NOMO-1 (cell line): ENCODE results near the gene TMEM235.

Experiments used
- DNase-seq, 2 experiments: peaks; one replicate each; lab custom pipeline; 2025; ENCODE audit not compliant: unreplicated experiment in 2 of 2; lab: John Stamatoyannopoulos, UW

Gene TMEM235

DNA sequence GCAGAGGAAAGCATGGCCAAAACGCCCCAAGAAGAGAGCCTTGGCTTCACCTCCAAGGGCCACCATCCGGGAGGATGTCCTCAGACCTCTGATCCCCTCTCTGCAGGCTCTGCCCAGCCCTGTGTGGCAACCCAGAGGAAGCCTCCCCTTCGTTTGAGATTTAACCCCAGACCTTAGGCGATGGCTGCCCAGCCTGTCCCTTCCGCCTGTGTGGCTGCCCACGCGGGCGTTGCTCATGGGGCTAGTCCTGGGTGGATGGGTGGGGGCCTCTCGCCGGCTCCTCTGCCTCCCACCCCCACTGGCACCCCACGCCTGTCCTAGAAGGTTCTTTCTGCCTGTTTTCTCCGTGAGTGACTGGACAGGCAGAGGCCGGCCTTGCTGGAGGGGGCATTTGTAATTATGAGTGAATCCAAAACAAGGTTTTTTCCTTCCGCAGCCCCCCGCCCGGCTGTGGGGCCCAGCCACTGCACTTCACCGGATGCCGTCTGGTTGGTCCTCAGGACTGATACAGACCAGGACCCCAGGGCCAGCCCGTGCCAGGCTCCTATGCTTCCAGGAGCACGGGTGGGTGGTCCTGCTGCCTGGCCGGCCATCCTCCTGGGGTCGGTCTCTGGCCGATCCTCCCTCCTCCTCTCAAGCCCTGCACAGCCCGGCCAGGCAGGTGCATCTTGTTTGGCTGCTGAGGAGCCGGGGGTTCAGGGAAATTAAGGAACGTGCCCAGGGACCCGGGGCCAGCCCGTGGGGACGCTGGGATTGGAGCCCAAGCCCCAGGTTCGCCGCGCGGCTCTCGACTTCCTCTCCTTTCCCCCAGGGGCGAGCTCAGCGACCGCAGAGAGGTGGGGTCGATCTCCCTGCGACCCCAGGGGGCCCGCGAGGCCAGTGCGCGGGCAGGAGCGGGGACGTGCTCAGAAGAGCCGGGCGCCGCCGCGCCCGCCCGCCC is at the start of gene TMEM235:
Gene TMEM235 (plus strand): TSS at position 636 of the 940 bp plus-strand sequence. CDS start 393 bp downstream, outside the sequence.
- no peak for DNase-seq

DNA sequence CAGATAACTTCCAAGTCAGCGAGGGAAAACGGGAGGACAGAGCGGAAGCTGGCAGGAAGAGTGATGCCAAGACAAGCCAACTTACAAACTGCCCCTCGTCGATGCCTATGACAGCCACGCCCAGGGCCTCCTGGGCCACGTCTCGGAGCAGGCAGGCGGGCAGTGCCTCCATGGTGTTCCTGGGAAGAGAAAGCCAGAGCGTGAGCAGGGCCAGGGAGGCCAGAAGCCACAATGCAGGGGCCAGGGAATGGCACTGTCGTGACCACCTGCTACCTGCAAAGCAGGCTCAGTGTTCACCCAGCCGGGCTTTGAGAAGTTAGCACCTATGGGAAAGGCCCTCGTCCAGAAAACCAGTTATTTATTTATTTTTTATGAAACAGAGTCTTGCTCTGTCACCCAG is 48.9 kb upstream of the TMEM235 start:
- no peak for DNase-seq

DNA sequence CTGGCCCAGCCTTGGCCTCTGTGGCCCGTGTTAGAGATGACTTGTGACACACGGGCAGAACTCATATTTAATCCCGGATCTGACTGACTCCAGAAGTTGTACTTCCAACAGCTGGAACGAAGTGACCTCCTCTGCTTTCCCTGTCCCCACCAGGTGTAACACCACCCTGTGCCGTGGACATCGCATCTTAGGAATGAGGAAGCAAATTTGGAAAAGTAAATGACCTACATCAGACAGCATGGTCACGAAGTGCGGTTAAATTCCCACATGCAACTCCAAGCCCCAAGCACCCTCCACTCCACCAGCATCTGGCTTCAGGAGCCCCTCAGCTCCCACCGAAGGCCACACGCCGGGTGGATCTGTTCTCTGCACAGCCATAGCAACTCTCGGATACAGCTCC is 47.5 kb upstream of the TMEM235 start:
- DNase-seq = no peak

DNA sequence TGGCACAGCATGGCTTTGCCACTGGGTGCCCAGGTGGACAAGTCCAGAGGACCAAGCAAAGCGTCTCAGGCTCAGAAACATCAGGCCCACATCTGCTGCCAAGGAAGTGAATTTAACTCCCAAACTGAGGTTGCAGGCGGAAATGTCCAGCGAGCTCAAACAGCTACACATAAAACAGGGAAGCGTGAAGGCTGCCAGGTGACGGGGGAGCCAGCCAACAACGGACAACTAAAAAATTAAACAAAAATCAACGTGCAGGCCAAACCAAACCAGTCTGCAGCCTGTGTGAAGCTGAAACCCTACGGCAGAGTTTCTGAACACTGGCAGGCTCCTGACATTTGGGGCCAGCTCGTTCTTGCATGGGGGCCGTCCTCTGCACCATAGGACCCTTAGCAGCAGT is 47.1 kb upstream of the TMEM235 start:
- DNase-seq = no peak

DNA sequence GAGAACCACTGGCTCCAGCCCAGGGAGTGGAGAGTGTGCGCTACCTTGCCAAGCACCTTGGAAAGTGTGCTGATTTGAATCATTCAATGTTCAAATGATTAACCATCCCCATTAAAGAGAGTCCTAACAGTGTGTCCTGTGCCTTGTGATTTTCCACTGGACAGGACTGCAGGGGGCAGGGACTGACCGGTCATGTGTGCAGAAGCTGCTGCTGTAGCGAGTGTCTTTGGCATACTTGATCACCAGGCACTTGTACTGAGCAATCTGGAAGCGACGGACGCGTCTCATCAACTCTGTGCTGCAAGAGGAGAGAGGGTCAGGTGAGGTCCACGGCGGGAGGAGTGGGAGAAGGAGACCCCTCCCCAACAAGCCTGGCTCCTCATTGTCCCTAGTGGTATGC is 46.6 kb upstream of the TMEM235 start:
- DNase-seq = no peak

DNA sequence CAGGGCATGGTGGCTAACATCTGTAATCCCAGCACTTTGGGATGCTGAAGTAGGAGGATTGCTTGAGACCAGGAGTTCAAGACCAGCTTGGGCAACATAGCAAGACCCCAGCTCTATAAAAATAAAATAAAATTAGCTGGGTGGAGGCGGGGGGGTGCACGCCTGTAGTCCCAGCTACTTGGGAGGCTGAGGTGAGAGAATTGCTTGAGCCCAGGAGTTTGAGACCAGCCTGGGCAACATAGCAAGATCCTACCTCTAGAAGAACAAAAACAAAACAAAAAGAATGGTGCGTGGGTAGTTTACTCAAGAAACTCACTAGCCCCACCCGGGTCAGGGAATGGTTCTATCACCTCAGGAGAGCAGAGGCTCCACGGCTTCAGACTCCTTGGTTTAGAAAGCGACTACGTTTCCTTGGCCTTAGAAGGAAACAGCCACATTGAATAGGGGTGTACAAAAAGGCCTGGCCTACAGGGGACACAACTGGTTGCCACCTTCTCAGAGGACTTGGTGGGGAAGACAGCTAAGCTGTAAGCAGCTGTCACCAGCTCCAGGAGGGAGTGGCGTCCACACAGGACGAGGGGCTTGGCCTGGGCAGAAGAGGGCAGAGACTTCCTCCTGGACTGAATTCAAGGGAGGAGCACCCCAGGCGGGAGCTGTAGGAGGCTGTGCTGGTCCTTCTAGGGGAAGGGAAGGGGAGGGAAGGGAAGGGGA is 45.3 kb upstream of the TMEM235 start:
- peak; percentile 37 to 50 for DNase-seq

DNA sequence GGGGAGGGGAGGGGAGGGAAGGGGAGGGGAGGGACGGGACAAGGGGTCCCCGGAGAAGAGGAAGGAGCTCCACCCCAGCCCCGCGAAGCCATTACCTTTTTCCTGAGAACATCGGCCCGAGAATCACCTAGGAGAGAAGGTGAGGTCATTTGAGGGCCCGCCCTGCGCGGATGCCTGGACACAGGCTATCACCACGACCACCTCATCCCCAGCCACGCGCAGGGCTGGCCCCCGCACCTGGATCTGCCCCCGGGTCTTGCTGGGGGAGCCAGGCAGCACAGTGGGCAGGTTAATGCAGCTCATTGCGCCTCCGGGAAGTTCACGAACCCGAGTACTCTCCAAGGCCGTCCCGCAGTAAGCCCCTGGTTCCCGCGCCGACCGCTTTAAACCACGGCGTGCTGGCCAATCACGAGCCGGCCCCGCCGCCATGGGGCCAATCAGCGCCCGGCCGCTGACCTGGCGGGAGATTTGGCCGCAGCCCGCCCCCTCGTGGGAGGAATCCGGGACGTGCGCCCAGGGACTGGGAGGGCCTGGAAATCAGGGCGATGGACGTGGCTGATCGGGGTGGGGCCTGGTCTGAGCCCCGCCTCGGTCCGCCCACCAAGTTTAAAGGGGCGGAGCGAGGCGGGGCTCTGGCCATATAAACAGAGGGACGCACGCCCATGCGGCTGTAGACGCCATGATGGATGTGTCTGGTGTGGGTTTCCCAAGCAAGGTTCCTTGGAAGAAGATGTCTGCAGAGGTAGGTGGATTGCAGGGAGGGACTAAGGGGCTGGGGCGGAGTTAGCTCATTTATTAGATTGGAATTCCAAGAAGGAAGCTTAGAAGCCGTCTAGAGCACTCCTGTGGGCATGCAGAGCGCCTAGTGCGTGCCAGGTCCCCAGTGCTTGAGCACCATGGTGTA is 44.5 kb upstream of the TMEM235 start, which contains the start of the genes AFMID and TK1:
Gene AFMID (plus strand): TSS at position 671 of the 904 bp plus-strand sequence. CDS start 9 bp downstream, at position 680.
Gene TK1 (minus strand): TSS at position 361 of the 904 bp plus-strand sequence. CDS start 58 bp downstream, at position 303.
- peak; percentile 97 to 100 for DNase-seq

DNA sequence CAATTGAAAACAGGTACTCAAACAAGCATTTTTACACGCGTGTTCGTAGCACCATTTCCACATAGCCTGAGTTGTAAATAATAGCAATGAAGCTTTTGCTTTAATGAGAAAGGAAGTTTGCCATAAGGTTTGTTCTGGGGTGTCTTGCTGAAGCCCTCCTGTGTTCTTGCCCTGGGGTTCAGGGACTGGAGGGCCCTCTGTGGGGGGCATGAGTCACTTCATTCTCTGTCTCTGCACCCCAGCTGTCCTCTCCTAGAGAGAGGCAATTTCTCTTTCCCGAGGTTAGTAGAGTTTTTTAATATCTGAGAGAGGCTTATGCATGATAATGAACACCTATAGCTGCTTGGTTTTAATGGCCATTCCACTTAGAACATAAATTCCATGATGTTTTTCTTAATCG is 34.7 kb upstream of the TMEM235 start:
- no peak for DNase-seq

DNA sequence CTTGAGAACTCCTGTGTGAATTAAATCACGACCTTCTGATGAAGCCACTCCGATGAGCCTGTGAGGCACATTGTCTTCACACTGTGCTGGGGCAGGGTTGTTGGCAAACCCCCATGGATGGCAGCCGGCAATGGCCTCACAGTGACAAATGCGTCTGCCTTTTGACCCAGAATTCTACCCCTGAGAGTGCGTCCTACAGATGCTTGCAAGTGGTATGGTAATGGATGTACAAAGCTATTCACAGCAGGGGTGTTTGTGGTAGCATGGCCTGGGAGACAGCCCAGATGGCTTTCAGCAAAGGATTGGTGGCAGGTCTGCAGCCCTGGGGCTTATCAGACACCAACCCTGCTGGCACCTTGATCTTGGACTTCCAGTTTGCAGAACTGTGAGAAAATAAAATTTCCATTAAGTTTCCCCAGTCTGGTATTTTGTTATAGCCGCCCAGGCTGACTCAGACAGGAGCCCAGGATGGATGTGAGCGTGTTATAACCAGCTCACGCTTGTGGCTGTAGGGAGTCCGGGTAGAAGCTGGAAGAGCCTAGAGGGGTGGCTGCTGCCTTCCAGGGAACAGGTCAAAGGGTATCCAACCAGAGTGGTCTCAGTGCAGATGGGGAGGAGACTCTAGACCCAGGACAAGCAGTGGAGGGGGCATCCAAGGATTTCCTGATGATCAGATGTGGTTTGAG is 34.1 kb upstream of the TMEM235 start:
- DNase-seq = no peak

DNA sequence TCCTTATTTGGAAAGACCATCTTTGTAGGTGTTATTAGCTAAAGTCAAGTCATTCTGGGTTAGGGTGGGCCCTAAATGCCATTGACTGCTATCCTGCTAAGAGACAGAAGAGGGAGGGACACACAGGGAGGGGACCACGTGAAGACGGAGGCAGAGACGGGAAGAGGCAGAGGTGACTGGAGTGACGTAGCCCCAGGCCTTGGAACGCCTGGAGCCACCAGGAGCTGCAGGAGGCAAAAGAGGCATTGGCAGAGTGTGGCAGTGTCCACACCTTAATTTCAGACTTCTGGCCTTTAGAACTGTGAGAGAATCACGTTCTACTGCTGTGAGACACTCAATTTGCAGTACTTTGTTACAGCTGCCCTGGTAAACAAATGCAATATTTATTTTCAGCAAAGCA is 31.0 kb upstream of the TMEM235 start:
- no peak for DNase-seq

DNA sequence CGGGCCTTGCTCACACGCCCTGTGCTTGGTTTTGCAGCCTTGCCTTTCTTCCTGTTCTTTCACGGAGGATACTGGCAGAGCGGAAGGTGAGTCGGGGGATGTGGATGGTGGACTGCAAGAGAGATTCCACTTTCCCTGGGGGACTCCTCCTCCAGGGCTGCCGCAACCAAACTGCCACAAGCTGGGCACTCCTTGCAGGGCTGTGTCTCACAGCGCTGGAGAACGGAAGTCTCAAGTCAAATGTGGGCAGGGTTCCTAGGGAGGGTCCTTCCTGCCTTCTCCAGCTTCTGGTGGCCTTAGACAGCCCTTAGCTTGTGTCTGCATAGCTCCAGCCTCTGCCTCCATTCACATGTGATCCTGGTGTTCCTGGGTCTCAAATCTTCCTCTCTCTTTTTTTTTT is 28.8 kb upstream of the TMEM235 start:
- no peak for DNase-seq

DNA sequence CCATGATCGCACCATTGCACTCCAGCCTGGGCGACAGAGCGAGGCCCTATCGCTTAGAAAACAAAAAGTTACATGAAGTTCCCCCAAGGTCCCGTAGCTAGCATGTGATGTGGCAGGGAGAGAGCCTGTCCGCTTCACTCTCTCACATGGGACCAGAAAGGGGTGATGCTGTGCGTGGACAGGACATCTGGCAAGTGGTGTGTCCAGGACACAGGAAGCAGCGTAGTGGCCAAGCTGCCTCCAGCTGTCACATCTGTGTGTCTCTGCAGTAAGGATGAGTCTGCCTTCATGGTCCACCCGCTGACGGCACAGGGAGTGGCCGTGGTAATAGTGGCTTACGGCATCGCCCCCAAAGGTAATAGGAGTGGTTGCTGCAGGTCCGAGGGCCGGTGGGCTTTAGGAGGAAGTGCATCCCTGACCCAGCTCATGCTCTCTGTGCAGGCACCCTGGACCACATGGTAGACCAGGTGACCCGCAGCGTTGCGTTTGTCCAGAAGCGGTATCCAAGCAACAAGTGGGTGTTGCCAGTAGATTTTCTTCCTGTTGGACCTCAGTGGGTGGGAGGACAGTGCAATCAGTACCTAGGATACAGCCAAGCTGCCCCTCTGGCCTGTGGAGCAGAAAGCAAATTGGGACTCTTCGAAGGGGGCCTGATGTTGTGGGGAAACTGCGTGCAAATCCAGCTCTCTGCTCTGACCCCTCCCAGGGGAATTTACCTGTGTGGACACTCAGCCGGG is 26.9 kb upstream of the TMEM235 start:
- no peak for DNase-seq

DNA sequence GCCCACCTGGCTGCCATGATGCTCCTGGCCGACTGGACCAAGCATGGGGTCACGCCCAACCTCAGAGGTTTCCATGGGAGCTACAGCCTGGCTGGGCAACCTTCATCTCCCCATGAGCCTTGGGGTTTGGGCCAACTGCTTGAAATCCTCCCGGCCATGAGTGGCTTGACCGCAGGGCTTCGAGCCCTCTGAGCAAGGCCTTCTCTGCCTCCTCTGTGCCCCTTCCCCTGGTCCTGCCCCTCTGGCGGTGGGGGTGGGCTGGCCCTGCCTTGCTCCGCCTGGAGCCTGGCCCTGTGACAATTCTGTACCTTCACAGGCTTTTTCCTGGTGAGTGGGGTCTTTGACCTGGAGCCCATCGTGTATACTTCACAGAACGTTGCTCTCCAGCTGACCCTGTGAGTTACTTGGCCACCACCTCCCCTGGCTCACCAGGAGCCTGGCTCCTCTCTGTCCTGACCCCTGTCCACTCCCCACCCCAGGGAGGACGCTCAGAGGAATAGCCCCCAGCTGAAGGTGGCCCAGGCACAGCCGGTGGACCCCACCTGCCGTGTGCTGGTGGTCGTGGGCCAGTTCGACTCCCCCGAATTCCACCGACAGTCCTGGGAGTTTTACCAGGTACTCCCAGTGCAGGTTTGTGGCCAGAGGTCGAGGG is 26.2 kb upstream of the TMEM235 start:
- no peak for DNase-seq

DNA sequence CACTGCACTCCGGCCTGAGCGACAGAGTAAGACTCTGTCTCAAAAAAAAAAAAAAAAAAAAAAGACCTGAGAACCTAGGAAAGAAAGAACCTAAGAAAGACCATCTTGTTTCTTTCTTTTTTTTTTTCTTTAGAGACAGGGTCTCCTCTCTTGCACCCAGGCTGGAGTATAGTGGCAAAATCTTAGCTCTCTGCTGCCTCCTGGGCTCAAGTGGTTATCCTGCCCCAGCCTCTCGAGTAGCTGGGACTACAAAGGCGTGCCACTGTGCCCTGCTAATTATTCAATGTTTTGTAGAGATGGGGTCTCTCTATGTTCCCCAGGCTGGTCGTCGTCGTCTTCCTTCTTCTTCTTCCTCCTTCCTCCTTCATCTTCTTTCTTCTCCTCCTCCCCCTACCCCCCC is 25.1 kb upstream of the TMEM235 start:
- DNase-seq = no peak

DNA sequence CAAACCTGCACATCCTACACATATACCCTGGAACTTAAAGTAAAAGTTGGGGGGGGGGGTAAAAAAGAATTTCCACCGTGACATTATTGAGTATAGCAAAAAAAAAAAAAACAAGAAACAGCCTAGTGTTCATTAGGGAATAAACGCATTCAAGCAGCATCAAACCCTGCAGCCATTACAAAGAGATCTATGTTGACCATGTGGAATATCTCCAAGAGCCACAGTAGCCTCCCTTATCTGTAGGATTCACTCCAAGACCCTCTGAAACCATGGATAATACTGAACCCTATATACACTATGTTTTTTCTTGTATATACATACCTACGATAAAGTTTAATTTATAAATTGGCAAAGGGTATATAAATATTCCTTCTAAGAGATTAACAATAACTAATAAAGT is 22.9 kb upstream of the TMEM235 start:
- no peak for DNase-seq

DNA sequence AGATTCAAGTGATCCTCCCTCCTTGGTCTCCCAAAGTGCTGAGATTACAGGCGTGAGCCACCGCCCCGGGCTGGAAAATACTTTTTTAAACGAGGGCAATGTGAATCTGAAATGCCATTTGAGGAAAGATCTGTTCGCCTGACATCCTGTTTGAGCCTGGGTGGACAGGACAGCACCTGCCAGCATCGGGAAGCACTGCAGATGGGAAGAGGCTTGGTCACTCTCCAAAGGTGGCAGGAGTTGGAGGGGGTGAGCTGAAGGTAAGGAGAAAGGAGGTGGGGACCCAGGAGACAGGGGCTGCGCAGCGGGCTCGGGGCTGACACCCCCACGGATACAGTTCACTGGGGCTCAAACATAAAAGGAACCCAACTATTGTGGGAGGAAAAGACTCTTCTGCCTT is 21.3 kb upstream of the TMEM235 start:
- DNase-seq = no peak

DNA sequence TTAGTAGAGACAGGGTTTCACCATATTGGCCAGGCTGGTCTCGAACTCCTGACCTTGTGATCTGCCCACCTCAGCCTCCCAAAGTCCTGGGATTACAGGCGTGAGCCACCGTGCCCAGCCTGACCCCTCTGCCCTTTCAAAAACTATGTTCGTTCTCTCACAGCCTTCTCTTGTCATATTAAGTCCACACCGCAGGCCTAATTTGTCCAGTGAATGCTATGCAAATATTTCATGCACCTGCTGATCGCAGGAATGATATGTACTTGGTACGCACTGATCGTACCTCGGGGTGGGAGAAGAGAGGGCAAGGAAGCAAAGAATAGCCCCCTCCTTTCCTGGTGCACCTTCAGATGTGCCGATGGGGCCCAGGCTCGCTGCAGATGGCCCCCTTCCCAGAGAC is 20.4 kb upstream of the TMEM235 start:
- DNase-seq = no peak

DNA sequence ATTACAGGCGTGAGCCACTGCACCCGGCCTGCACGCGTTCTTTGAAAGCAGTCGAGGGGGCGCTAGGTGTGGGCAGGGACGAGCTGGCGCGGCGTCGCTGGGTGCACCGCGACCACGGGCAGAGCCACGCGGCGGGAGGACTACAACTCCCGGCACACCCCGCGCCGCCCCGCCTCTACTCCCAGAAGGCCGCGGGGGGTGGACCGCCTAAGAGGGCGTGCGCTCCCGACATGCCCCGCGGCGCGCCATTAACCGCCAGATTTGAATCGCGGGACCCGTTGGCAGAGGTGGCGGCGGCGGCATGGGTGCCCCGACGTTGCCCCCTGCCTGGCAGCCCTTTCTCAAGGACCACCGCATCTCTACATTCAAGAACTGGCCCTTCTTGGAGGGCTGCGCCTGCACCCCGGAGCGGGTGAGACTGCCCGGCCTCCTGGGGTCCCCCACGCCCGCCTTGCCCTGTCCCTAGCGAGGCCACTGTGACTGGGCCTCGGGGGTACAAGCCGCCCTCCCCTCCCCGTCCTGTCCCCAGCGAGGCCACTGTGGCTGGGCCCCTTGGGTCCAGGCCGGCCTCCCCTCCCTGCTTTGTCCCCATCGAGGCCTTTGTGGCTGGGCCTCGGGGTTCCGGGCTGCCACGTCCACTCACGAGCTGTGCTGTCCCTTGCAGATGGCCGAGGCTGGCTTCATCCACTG is 17.3 kb upstream of the TMEM235 start, which contains the start of gene BIRC5:
Gene BIRC5 (plus strand): TSS at position 238 of the 690 bp plus-strand sequence. CDS start 64 bp downstream, at position 302.
- peak; percentile 83 to 91 for DNase-seq
